Hepatocyte (in vitro differentiated cells): Measurements from ENCODE around the gene RNLS.

ENCODE experiments used
- CTCF ChIP-seq: fragments of 200-600 bp; sonication (generic); IDR thresholded peaks from 2 replicates; pipeline ENCODE4 v1.5.1; 2016; ENCODE audit warnings: antibody characterized with exemption, mild to moderate bottlenecking; ENCODE audit not compliant: poor library complexity
- EZH2phosphoT487 ChIP-seq: fragments of 200-600 bp; sonication (generic); IDR thresholded peaks from one replicate; pipeline ENCODE4 v1.6.1; 2018; ENCODE audit warnings: antibody characterized with exemption, mild to moderate bottlenecking, low read depth, moderate library complexity; ENCODE audit not compliant: unreplicated experiment, severe bottlenecking

GRCh38 chr10:88551246-88551645 is 31.9 kb downstream of the RNLS start:
- TF ChIP-seq CTCF (no peak), EZH2phosphoT487 (no peak)
